BLaER1 treated with 17β-estradiol and CSF1 and Interleukin-3, amounts not matched to agents 10 nM and 100 nM (cell line): Measurements from ENCODE around the gene SNX1.

Source experiments
- H3K27ac ChIP-seq, 11 experiments: shearing (Covaris generic); formaldehyde crosslinking; 2 replicates each; pipeline ENCODE4 v1.8.1; 2022
- H3K27me3 ChIP-seq, 11 experiments: shearing (Covaris generic); formaldehyde crosslinking; 2 replicates each; pipeline ENCODE4 v1.8.1; 2022
- H3K36me3 ChIP-seq, 11 experiments: shearing (Covaris generic); formaldehyde crosslinking; 2 replicates each; pipeline ENCODE4 v1.8.1; 2022
- H3K4me1 ChIP-seq, 10 experiments: shearing (Covaris generic); formaldehyde crosslinking; 2 replicates each; pipeline ENCODE4 v1.8.1; 2022
- H3K4me2 ChIP-seq, 11 experiments: shearing (Covaris generic); formaldehyde crosslinking; 2 replicates each; pipeline ENCODE4 v1.8.1; 2022
- H3K4me3 ChIP-seq, 10 experiments: shearing (Covaris generic); formaldehyde crosslinking; 2 replicates each; pipeline ENCODE4 v1.8.1; 2022
- H3K9ac ChIP-seq, 11 experiments: shearing (Covaris generic); formaldehyde crosslinking; 2 replicates each; pipeline ENCODE4 v1.8.1; 2022
- H3K9me3 ChIP-seq, 11 experiments: shearing (Covaris generic); formaldehyde crosslinking; replicated peaks in 1 of 11; 2 replicates each; pipeline ENCODE4 v1.8.1; 2022
- H4K20me1 ChIP-seq, 11 experiments: shearing (Covaris generic); formaldehyde crosslinking; 2 replicates each; pipeline ENCODE4 v1.8.1; 2022
- Cebpa-rat ChIP-seq, 11 experiments: shearing (Covaris generic); IDR thresholded peaks; 2 replicates each; pipeline ENCODE4 v1.8.1; 2022

SNX1 gene

GRCh38 chr15:64143276-64143675 is 47.5 kb downstream of the SNX1 start:
- H3K9ac ChIP-seq, result no peak overlapping the region
- H3K36me3 ChIP-seq, result peaks cover 34 to 66% (median 55%) of the 10 kb centered on the region in 11 experiments
- 0 out of 22 replicates have a peak overlapping the region, but pooled peaks of 1 of the 11 experiments have one; percentile 2 for H3K4me2 ChIP-seq
- peaks cover 28 to 63% (median 42%) of the 10 kb centered on the region in 10 experiments for H3K4me1 ChIP-seq
- H3K4me3 ChIP-seq, result no peak overlapping the region
- H4K20me1 ChIP-seq, result peaks cover 0 to 69% (median 13%) of the 10 kb centered on the region in 11 experiments; a peak in 11 of 22 replicates
- no peak for TF ChIP-seq Cebpa-rat (IDR thresholded peaks at IDR 0.05)
- no peaks in the 10 kb centered on the region for H3K27me3 ChIP-seq
- H3K9me3 ChIP-seq, result no peaks in the 10 kb centered on the region
- no peak overlapping the region for H3K27ac ChIP-seq

GRCh38 chr15:64144192-64144564 is 48.4 kb downstream of the SNX1 start:
- Histone ChIP-seq H3K4me2 (peak overlapping the region; percentile 37 to 76 (median 61)), H3K9ac (peak overlapping the region in 9 of 11 experiments; percentile 26 to 67 (median 51); a peak in 15 of 22 replicates), H3K4me1 (peaks cover 28 to 67% (median 44%) of the 10 kb centered on the region in 10 experiments), H3K4me3 (no peak overlapping the region), H3K36me3 (peaks cover 28 to 59% (median 48%) of the 10 kb centered on the region in 11 experiments), H3K9me3 (no peaks in the 10 kb centered on the region), H3K27ac (peak overlapping the region in 10 of 11 experiments; percentile 12 to 73 (median 65); a peak in 18 of 22 replicates), H4K20me1 (peaks cover 0 to 62% (median 9%) of the 10 kb centered on the region in 11 experiments; a peak in 8 of 22 replicates), H3K27me3 (no peaks in the 10 kb centered on the region)
- TF ChIP-seq Cebpa-rat (IDR thresholded peaks at IDR 0.05), result no peak

- H3K4me3 ChIP-seq, result no peak overlapping the region
- TF ChIP-seq Cebpa-rat (IDR thresholded peaks at IDR 0.05), result no peak
- peaks cover 0 to 66% (median 9%) of the 10 kb centered on the region in 11 experiments; a peak in 11 of 22 replicates for H4K20me1 ChIP-seq
- no peaks in the 10 kb centered on the region for H3K9me3 ChIP-seq
- H3K36me3 ChIP-seq, result peaks cover 28 to 59% (median 48%) of the 10 kb centered on the region in 11 experiments
- H3K27ac ChIP-seq, result peak overlapping the region in 10 of 11 experiments; percentile 12 to 73 (median 65); a peak in 19 of 22 replicates
- no peaks in the 10 kb centered on the region for H3K27me3 ChIP-seq
- H3K9ac ChIP-seq, result peak overlapping the region in 9 of 11 experiments; percentile 26 to 67 (median 51); a peak in 15 of 22 replicates
- H3K4me2 ChIP-seq, result peak overlapping the region; percentile 37 to 76 (median 61)
- H3K4me1 ChIP-seq, result peaks cover 33 to 72% (median 50%) of the 10 kb centered on the region in 10 experiments
Measured at GRCh38 chr15:64144565-64145281, 48.9 kb downstream of the SNX1 start.

- Histone ChIP-seq H3K4me2 (peak overlapping the region in 7 of 11 experiments; percentile 8 to 76 (median 61); a peak in 8 of 22 replicates), H3K4me3 (no peak overlapping the region), H3K9me3 (no peaks in the 10 kb centered on the region), H3K36me3 (peaks cover 19 to 50% (median 40%) of the 10 kb centered on the region in 11 experiments), H4K20me1 (peaks cover 0 to 63% (median 11%) of the 10 kb centered on the region in 11 experiments; a peak in 11 of 22 replicates), H3K27me3 (peaks cover 0 to under 1% (median 0%) of the 10 kb centered on the region in 11 experiments; a peak in 1 of 22 replicates), H3K27ac (peak overlapping the region in 2 of 11 experiments; percentile 9 to 37; a peak in 2 of 22 replicates), H3K9ac (no peak overlapping the region), H3K4me1 (peaks cover 46 to 74% (median 55%) of the 10 kb centered on the region in 10 experiments)
- TF ChIP-seq Cebpa-rat (IDR thresholded peaks at IDR 0.05), result no peak
Measured at GRCh38 chr15:64146041-64146440, 50.3 kb downstream of the SNX1 start.

GRCh38 chr15:64146520-64146884 is 50.7 kb downstream of the SNX1 start:
- H3K36me3 ChIP-seq, result peaks cover 14 to 45% (median 35%) of the 10 kb centered on the region in 11 experiments
- H3K9ac ChIP-seq, result no peak overlapping the region
- H3K4me1 ChIP-seq, result peaks cover 49 to 73% (median 54%) of the 10 kb centered on the region in 10 experiments
- no peak overlapping the region for H3K27ac ChIP-seq
- peaks cover 0 to 58% (median 11%) of the 10 kb centered on the region in 11 experiments; a peak in 11 of 22 replicates for H4K20me1 ChIP-seq
- TF ChIP-seq Cebpa-rat (IDR thresholded peaks at IDR 0.05), result no peak
- no peaks in the 10 kb centered on the region for H3K9me3 ChIP-seq
- H3K27me3 ChIP-seq, result peaks cover 0 to 5% (median 0%) of the 10 kb centered on the region in 11 experiments; a peak in 1 of 22 replicates
- peak overlapping the region in 1 of 11 experiments; percentile 56; a peak in 1 of 22 replicates for H3K4me2 ChIP-seq
- no peak overlapping the region for H3K4me3 ChIP-seq

GRCh38 chr15:64146885-64147681 is 51.3 kb downstream of the SNX1 start:
- H3K9me3 ChIP-seq, result no peaks in the 10 kb centered on the region
- peaks cover 0 to 57% (median 11%) of the 10 kb centered on the region in 11 experiments; a peak in 11 of 22 replicates for H4K20me1 ChIP-seq
- peaks cover 49 to 72% (median 54%) of the 10 kb centered on the region in 10 experiments for H3K4me1 ChIP-seq
- no peak overlapping the region for H3K9ac ChIP-seq
- no peak overlapping the region; a peak in 1 of 22 replicates for H3K27ac ChIP-seq
- no peak overlapping the region for H3K4me3 ChIP-seq
- peaks cover 0 to 11% (median 0%) of the 10 kb centered on the region in 11 experiments; a peak in 5 of 22 replicates for H3K27me3 ChIP-seq
- no peak for TF ChIP-seq Cebpa-rat (IDR thresholded peaks at IDR 0.05)
- H3K36me3 ChIP-seq, result peaks cover 8 to 39% (median 29%) of the 10 kb centered on the region in 11 experiments
- no peak overlapping the region for H3K4me2 ChIP-seq

- H3K9me3 ChIP-seq, result no peaks in the 10 kb centered on the region
- H3K9ac ChIP-seq, result no peak overlapping the region
- no peak overlapping the region for H3K4me2 ChIP-seq
- TF ChIP-seq Cebpa-rat (IDR thresholded peaks at IDR 0.05), result no peak
- peaks cover 0 to 22% (median 0%) of the 10 kb centered on the region in 11 experiments; a peak in 5 of 22 replicates for H3K27me3 ChIP-seq
- peaks cover 0 to 28% (median 19%) of the 10 kb centered on the region in 11 experiments; a peak in 19 of 22 replicates for H3K36me3 ChIP-seq
- no peak overlapping the region for H3K27ac ChIP-seq
- H3K4me3 ChIP-seq, result no peak overlapping the region
- peaks cover 0 to 62% (median 16%) of the 10 kb centered on the region in 11 experiments; a peak in 11 of 22 replicates for H4K20me1 ChIP-seq
- peaks cover 50 to 72% (median 64%) of the 10 kb centered on the region in 10 experiments for H3K4me1 ChIP-seq
Measured at GRCh38 chr15:64148168-64148567, 52.4 kb downstream of the SNX1 start.

GRCh38 chr15:64148581-64148980 is 52.8 kb downstream of the SNX1 start:
- no peak for TF ChIP-seq Cebpa-rat (IDR thresholded peaks at IDR 0.05)
- H4K20me1 ChIP-seq, result peaks cover 0 to 62% (median 16%) of the 10 kb centered on the region in 11 experiments; a peak in 13 of 22 replicates
- H3K9ac ChIP-seq, result no peak overlapping the region
- H3K4me3 ChIP-seq, result no peak overlapping the region
- H3K27me3 ChIP-seq, result peaks cover 0 to 22% (median 0%) of the 10 kb centered on the region in 11 experiments; a peak in 5 of 22 replicates
- H3K36me3 ChIP-seq, result peaks cover 0 to 24% (median 14%) of the 10 kb centered on the region in 11 experiments; a peak in 16 of 22 replicates
- peaks cover 48 to 70% (median 65%) of the 10 kb centered on the region in 10 experiments for H3K4me1 ChIP-seq
- H3K27ac ChIP-seq, result no peak overlapping the region
- no peaks in the 10 kb centered on the region for H3K9me3 ChIP-seq
- no peak overlapping the region for H3K4me2 ChIP-seq
